ENCODE results near the gene A1BG.

The A1BG gene

DNA sequence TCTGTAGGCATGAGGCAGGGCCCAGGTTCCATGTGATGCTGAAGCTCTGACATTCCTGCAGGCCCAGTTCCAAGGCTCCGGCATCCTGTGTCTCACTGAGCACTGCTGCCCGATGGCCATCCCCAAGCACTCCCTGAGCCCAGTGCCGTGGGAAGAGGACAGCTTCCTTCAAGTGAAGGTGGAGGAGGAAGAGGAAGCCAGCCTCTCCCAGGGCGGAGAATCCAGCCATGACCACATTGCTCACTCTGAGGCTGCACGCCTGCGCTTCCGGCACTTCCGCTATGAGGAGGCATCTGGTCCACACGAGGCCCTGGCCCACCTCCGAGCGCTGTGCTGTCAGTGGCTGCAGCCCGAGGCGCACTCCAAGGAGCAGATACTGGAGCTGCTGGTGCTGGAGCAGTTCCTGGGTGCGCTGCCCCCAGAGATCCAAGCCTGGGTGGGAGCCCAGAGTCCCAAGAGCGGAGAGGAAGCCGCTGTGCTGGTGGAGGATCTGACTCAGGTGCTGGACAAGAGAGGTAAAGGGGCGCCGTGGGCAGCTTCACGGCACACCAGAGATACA lies 18.5 kb downstream of the A1BG start:
- TF ChIP-seq, protein P1, sequence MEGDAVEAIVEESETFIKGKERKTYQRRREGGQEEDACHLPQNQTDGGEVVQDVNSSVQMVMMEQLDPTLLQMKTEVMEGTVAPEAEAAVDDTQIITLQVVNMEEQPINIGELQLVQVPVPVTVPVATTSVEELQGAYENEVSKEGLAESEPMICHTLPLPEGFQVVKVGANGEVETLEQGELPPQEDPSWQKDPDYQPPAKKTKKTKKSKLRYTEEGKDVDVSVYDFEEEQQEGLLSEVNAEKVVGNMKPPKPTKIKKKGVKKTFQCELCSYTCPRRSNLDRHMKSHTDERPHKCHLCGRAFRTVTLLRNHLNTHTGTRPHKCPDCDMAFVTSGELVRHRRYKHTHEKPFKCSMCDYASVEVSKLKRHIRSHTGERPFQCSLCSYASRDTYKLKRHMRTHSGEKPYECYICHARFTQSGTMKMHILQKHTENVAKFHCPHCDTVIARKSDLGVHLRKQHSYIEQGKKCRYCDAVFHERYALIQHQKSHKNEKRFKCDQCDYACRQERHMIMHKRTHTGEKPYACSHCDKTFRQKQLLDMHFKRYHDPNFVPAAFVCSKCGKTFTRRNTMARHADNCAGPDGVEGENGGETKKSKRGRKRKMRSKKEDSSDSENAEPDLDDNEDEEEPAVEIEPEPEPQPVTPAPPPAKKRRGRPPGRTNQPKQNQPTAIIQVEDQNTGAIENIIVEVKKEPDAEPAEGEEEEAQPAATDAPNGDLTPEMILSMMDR (conservative IDR thresholded peaks at IDR 0.05) = no peak

DNA sequence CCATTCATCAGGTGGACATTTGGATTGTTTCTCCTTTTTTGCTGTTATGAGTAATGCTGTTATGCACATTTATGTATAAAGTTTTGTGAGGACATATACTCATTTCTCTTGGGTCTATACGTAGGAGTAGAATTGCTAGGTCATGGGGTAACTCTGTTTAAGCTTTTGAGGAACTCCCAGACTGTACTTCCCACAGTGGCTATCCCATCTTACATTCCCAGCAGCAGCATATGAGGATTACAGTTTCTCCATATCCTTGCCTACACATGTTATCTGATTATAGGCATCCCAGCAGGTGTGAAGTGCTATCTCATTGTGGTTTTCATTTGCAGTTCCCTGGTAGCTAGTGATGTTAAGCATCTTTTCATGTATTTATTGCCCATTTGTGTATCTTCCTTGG lies 20.6 kb downstream of the A1BG start:
- H3K27ac ChIP-seq = no peak overlapping the region
- TF ChIP-seq, protein P1 (conservative IDR thresholded peaks at IDR 0.05) = no peak

More for the DNA sequence above, 18.5 kb downstream of the A1BG start:
- no peak overlapping the region for H3K27ac ChIP-seq

DNA sequence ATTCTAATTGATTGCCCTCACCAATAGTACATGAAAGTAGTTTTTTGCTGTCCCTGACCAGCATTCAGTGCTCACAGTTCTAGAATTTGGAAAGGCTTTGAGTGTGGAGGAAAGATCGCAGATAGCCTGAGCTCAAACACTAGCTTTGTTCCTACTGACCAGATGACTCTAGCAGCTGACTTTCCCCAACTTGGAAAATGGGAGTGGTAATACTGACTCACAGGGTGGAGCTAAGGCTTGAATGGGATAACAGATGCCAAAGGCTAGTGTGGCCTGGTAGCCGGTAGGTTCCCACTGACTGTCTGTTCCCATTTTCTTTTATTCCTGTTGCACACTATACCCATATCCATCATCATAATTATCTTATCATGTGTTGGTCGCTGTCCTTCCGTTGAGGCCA lies 22.8 kb downstream of the A1BG start:
- H3K27ac ChIP-seq = no peak overlapping the region
- TF ChIP-seq, protein P1 (conservative IDR thresholded peaks at IDR 0.05) = no peak

DNA sequence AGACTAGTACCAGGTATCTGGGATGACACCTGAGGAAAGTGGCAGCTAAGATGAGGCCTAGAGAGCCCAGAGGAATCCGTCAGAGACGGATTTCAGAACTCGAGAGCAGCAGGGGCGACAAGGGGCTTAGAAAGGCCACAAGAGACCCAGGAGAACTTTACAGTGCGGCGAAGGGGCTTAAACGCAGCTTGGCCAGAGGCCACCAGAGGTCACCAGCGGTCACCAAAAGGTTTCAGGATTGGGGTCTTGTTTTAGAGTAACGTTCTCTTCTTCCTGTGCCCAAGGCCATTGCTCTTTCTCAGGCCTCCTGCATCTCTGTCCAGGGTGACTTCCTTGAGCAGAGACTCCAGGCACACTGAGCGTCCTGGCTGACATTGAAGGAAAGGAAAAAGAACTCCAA lies 24.3 kb downstream of the A1BG start:
- TF ChIP-seq, protein P1 (conservative IDR thresholded peaks at IDR 0.05) = no peak
- H3K27ac ChIP-seq = peak overlapping the region; percentile 87

DNA sequence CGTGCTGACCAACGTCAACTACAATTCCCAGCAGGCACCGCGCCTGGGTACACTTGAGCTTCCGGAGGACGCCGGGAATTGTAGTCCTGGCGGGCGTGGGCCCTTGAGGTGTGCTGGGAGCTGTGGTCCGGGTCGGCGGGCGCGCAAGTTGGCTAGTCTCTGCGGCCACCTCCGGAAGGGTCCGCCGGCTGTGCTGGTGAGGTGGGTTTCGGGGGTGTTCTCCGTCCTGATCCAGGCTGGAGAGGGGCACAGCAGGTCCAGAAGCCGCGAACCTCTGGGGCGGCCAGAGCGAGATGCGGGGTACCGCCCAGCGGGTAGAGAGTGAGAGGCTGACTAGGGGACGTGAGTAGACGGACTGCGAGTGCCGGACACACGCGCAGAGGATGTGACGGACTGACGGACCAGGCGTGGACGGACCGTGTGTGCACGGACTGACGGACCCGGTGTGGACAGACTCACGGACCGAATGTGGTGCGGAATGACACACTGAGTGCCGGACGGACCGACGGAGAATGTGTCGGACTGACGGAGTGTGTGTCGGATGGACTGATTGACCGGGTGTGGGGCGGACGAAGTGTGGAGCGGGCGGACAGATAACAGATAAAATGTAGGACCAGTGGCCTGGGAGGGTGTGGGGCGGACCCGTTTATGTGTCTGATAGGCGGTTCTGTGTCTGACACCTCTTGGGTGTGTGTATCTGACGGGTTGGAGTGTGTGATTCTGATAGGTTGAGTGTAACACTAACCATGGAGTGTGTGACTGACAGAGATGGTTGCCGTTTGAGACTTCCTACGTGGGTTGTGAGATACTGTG lies 26.2 kb downstream of the A1BG start, which contains the start of gene ZSCAN22:
TSS of gene ZSCAN22 (plus strand) at position 81 of the 813 bp plus-strand sequence. CDS start 7,809 bp downstream, outside the sequence.
- peak within 1 kb of the TSS; percentile 87 for H3K27ac ChIP-seq
- TF ChIP-seq, protein P1 (conservative IDR thresholded peaks at IDR 0.05) = no peak

DNA sequence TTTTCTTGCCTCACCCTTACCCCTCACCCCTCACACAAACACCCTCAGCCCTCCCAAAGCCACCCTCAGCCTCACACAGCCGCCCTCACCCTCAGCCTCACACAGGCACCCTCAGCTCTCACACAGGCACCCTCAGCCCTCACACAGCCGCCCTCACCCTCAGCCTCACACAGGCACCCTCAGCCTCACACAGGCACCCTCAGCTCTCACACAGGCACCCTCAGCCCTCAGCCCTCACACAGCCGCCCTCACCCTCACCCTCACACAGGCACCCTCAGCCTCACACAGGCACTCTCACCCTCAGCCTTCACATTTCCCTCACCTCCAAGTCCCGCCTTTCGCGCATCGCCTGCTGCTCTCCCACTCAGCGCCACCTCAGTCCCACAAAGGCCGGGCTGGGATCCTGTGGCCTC lies 26.8 kb downstream of the A1BG start:
- H3K27ac ChIP-seq = peak overlapping the region; percentile 87
- TF ChIP-seq, protein P1 (conservative IDR thresholded peaks at IDR 0.05) = no peak

DNA sequence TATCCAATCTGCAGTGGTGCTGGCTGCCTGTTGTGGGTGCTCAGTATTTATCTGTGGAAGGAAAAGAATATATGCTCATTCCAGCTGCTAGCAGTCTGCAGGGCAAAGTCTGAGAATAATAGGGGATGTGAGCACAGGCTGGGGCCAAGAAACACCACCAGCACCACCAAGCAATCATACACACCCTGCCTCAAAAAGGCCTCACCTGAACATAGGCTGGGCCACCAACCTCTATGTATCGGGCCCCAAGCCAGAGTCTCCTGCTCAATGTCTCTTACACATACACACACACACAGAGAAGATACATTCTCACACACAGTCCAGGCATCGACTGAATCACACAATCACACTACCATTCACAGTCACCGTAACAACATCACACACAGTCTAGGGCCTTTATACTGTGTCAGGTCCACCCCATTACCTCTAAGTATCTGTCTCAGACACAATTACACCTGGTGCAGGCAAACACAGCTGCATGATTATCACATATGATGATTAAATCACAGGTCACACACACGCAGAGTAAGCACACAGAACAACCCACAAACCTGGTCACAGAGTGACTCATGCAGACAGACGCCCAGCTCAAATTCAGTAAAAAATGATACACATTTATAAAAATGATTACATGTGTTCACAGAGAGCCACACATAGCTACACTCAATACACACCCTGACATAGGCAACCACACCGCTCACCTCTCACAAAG lies 27.8 kb downstream of the A1BG start:
- TF ChIP-seq, protein P1 (conservative IDR thresholded peaks at IDR 0.05) = no peak
- peak overlapping the region; percentile 87; the same call in 1 of the 2 replicates for H3K27ac ChIP-seq
